Lower lobe of right lung (tissue), 2 donors: ENCODE data around the gene DUS1L. TPM values are rescaled to one million over a fixed set of nuclear protein-coding genes. Genes with fewer than 3 reads are reported as not detected.

Source experiments
- ATAC-seq, 2 donors: fragments of 200-7000 bp; cut with Tn5 transposase; one replicate each; pipeline ENCODE4 v1.9.1; 2020 to 2022; ENCODE audit warnings: mild to moderate bottlenecking in 2 of 2, moderate library complexity in 2 of 2
- DNase-seq: peaks from one replicate; pipeline ENCODE4 v3.0.0-alpha.2; 2020
- H3K27ac ChIP-seq: fragments of 200-600 bp; one replicate; pipeline ENCODE4 v1.8.0; 2022
- H3K27me3 ChIP-seq: fragments of 200-600 bp; one replicate; pipeline ENCODE4 v1.8.0; 2022; ENCODE audit warnings: low read depth
- H3K36me3 ChIP-seq: fragments of 200-600 bp; one replicate; pipeline ENCODE4 v1.8.0; 2022; ENCODE audit warnings: mild to moderate bottlenecking
- H3K4me1 ChIP-seq: fragments of 200-600 bp; one replicate; pipeline ENCODE4 v1.8.0; 2022
- H3K4me3 ChIP-seq: fragments of 200-600 bp; one replicate; pipeline ENCODE4 v1.8.0; 2022; ENCODE audit warnings: mild to moderate bottlenecking
- H3K9me3 ChIP-seq: fragments of 200-600 bp; one replicate; pipeline ENCODE4 v1.8.0; 2022
- CTCF ChIP-seq: fragments of 200-600 bp; IDR thresholded peaks from one replicate; pipeline ENCODE4 v1.8.0; 2022; ENCODE audit warnings: antibody characterized with exemption, mild to moderate bottlenecking
- intact Hi-C: fragments of 100-400 bp; cut with DNase I; formaldehyde crosslinking; loops from one replicate; pipeline ENCODE4 v1.11.0; 2022
- total RNA-seq: library from RNA; stranded (reverse); fragmentation: NEBNext Ultra II Directional; extraction: Animal tissue kit (Norgen Biotek cat#: 25700); gene quantifications from one replicate; pipeline ENCODE4 v1.2.1, GENCODE V29; 2021
- donor health status: DM: no; HTN: yes; CAD: no; lungs with severe emphysema.

DUS1L gene
- total RNA-seq, 1 donor from 2014 or later, result 85.1 TPM

GRCh38 chr17:82021900-82022309, 43.7 kb downstream of the DUS1L start:
- Histone ChIP-seq H3K4me3 (peak overlapping the region; percentile 97), H3K4me1 (peaks cover 55% of the 10 kb centered on the region), H3K27me3 (no peaks in the 10 kb centered on the region), H3K36me3 (no peaks in the 10 kb centered on the region), H3K9me3 (no peaks in the 10 kb centered on the region), H3K27ac (peak overlapping the region; percentile 83)
- TF ChIP-seq CTCF, result no peak
- intact Hi-C loops, result no loop called here
- no peak for DNase-seq
- ATAC-seq, result no peak

- H3K27me3 ChIP-seq, result no peaks in the 10 kb centered on the region
- intact Hi-C loops, result no loop called here
- peak; percentile 74 for TF ChIP-seq CTCF
- H3K9me3 ChIP-seq, result no peaks in the 10 kb centered on the region
- DNase-seq (peak; percentile 85), ATAC-seq (peak; percentile 4 to 33)
- peak overlapping the region; percentile 97 for H3K4me3 ChIP-seq
- H3K27ac ChIP-seq, result peak overlapping the region; percentile 83
- peaks cover 55% of the 10 kb centered on the region for H3K4me1 ChIP-seq
- no peaks in the 10 kb centered on the region for H3K36me3 ChIP-seq
Measured at GRCh38 chr17:82021107-82021899, 44.3 kb downstream of the DUS1L start.

GRCh38 chr17:82020572-82021106, 45.0 kb downstream of the DUS1L start:
- Histone ChIP-seq H3K36me3 (no peaks in the 10 kb centered on the region), H3K4me1 (peaks cover 55% of the 10 kb centered on the region), H3K4me3 (no peak overlapping the region), H3K27ac (no peak overlapping the region), H3K9me3 (no peaks in the 10 kb centered on the region), H3K27me3 (no peaks in the 10 kb centered on the region)
- DNase-seq (no peak), ATAC-seq (no peak)
- TF ChIP-seq CTCF, result no peak
- intact Hi-C loops, result no loop called here

GRCh38 chr17:82019690-82020571, 45.7 kb downstream of the DUS1L start:
- Histone ChIP-seq H3K27me3 (no peaks in the 10 kb centered on the region), H3K27ac (no peak overlapping the region), H3K9me3 (no peaks in the 10 kb centered on the region), H3K4me1 (peaks cover 55% of the 10 kb centered on the region), H3K36me3 (no peaks in the 10 kb centered on the region), H3K4me3 (no peak overlapping the region)
- intact Hi-C loops, result no loop called here
- TF ChIP-seq CTCF, result peak; percentile 79
- ATAC-seq (no peak), DNase-seq (peak; percentile 81)

GRCh38 chr17:82018989-82019689, 46.5 kb downstream of the DUS1L start:
- no peak overlapping the region for H3K27ac ChIP-seq
- H3K4me3 ChIP-seq, result no peak overlapping the region
- peaks cover 49% of the 10 kb centered on the region for H3K4me1 ChIP-seq
- ATAC-seq (no peak), DNase-seq (no peak)
- H3K36me3 ChIP-seq, result no peaks in the 10 kb centered on the region
- intact Hi-C loops, result no loop called here
- no peaks in the 10 kb centered on the region for H3K9me3 ChIP-seq
- TF ChIP-seq CTCF, result no peak
- H3K27me3 ChIP-seq, result no peaks in the 10 kb centered on the region
